Measurements from ENCODE around the gene TNRC6C.

GRCh38 chr17:77966476-77966875, 8.0 kb downstream of the TNRC6C start:
- TF ChIP-seq POLR2A (IDR thresholded peaks at IDR 0.05) (no peak), CTCF (IDR thresholded peaks at IDR 0.05) (no peak)

Measured in breast epithelium (tissue), 3 donors.